Neuronal stem cell (in vitro differentiated cells): ENCODE results near the gene ASCL2.

Experiments used
- DNase-seq: peaks from one replicate; pipeline ENCODE4 v3.0.0-alpha.2; 2013; ENCODE audit warnings: low spot score
- H2AFZ ChIP-seq: one replicate; pipeline ENCODE4 v1.6.1; 2013; ENCODE audit warnings: mild to moderate bottlenecking, low read length, inconsistent platforms
- H2AK5ac ChIP-seq: 2 replicates; pipeline ENCODE4 v1.6.1; 2013; ENCODE audit warnings: low read depth, mild to moderate bottlenecking, inconsistent platforms, low read length, moderate library complexity, mixed read lengths
- H2BK120ac ChIP-seq: 2 replicates; pipeline ENCODE4 v1.6.1; 2013; ENCODE audit warnings: low read depth, mild to moderate bottlenecking, inconsistent platforms, low read length, moderate library complexity, mixed read lengths
- H2BK12ac ChIP-seq: one replicate; pipeline ENCODE4 v1.6.1; 2013; ENCODE audit warnings: low read length, inconsistent platforms
- H2BK15ac ChIP-seq: 2 replicates; pipeline ENCODE4 v1.6.1; 2013; ENCODE audit warnings: mild to moderate bottlenecking, low read length, inconsistent platforms, mixed read lengths
- H2BK5ac ChIP-seq: one replicate; pipeline ENCODE4 v1.6.1; 2013; ENCODE audit warnings: inconsistent platforms, mild to moderate bottlenecking, low read length, moderate library complexity
- H3K14ac ChIP-seq: one replicate; pipeline ENCODE4 v1.6.1; 2013; ENCODE audit warnings: low read length, inconsistent platforms
- H3K18ac ChIP-seq: 2 replicates; pipeline ENCODE4 v1.6.1; 2013; ENCODE audit warnings: low read length, inconsistent platforms
- H3K23ac ChIP-seq: 2 replicates; pipeline ENCODE4 v1.6.1; 2013; ENCODE audit warnings: low read depth, mild to moderate bottlenecking, mixed read lengths, low read length, inconsistent platforms; ENCODE audit not compliant: poor library complexity
- H3K27ac ChIP-seq: replicated peaks from 3 replicates; pipeline ENCODE4 v1.5.1; 2013; ENCODE audit warnings: low read length, inconsistent platforms
- H3K27me3 ChIP-seq, 3 experiments: 2 replicates each; pipeline ENCODE4 v1.6.1; 2013; ENCODE audit warnings: low read length in 3 of 3, mild to moderate bottlenecking in 2 of 3, inconsistent platforms in 1 of 3, low read depth in 1 of 3, mixed read lengths in 1 of 3, moderate library complexity in 1 of 3; ENCODE audit not compliant: control insufficient read depth in 3 of 3, insufficient read depth in 3 of 3
- H3K36me3 ChIP-seq, 2 donors: replicated peaks in 1 of 2; 2 replicates each; pipeline ENCODE4 v1.6.1; 2013; ENCODE audit warnings: low read length in 2 of 2; ENCODE audit not compliant: control insufficient read depth in 2 of 2, insufficient read depth in 2 of 2
- H3K4ac ChIP-seq: 2 replicates; pipeline ENCODE4 v1.6.1; 2013; ENCODE audit warnings: inconsistent platforms, mild to moderate bottlenecking, low read length, moderate library complexity
- H3K4me1 ChIP-seq, 2 donors: 1 replicate in 1 of 2; 2 replicates in 1 of 2; pipeline ENCODE4 v1.6.1; 2013; ENCODE audit warnings: low read length in 2 of 2, low read depth in 1 of 2; ENCODE audit not compliant: control insufficient read depth in 2 of 2, insufficient read depth in 1 of 2
- H3K4me2 ChIP-seq: one replicate; pipeline ENCODE4 v1.6.1; 2013; ENCODE audit warnings: mild to moderate bottlenecking, low read length, inconsistent platforms; ENCODE audit not compliant: insufficient read depth, poor library complexity, severe bottlenecking
- H3K4me3 ChIP-seq, 2 donors: 2 replicates each; pipeline ENCODE4 v1.5.1; 2013; ENCODE audit warnings: low read length in 2 of 2, mild to moderate bottlenecking in 2 of 2, inconsistent platforms in 1 of 2, moderate library complexity in 1 of 2
- H3K79me1 ChIP-seq: one replicate; pipeline ENCODE4 v1.6.1; 2013; ENCODE audit warnings: low read depth, mild to moderate bottlenecking, inconsistent platforms, low read length, moderate library complexity
- H3K9ac ChIP-seq: one replicate; pipeline ENCODE4 v1.6.1; 2013; ENCODE audit warnings: mild to moderate bottlenecking, low read depth, low read length, inconsistent platforms; ENCODE audit not compliant: poor library complexity
- H3K9me3 ChIP-seq, 2 donors: replicated peaks in 1 of 2; 2 replicates each; pipeline versions ENCODE3 to v1.6.1; 2013; ENCODE audit warnings: low read length in 2 of 2, mild to moderate bottlenecking in 2 of 2, inconsistent platforms in 1 of 2, low read depth in 1 of 2, mixed read lengths in 1 of 2, moderate library complexity in 1 of 2; ENCODE audit not compliant: control insufficient read depth in 2 of 2, insufficient read depth in 1 of 2
- H4K8ac ChIP-seq: one replicate; pipeline ENCODE4 v1.6.1; 2013; ENCODE audit warnings: low read depth, mild to moderate bottlenecking, inconsistent platforms, low read length, moderate library complexity
- H4K91ac ChIP-seq: one replicate; pipeline ENCODE4 v1.6.1; 2013; ENCODE audit warnings: low read length, low read depth, mild to moderate bottlenecking, inconsistent platforms; ENCODE audit not compliant: poor library complexity
- WGBS, 2 donors: extraction: QIAGEN DNeasy Blood & Tissue Kit; methylation state at CpG; one replicate each; pipeline ENCODE4 v1.1.7; 2013; ENCODE audit warnings: missing lambda C conversion rate in 2 of 2, mixed read lengths in 1 of 2; ENCODE audit not compliant: insufficient read length in 2 of 2, insufficient replicate concordance in 1 of 2; ENCODE audit errors: extremely low coverage in 2 of 2; 5-methylcytosine and 5-hydroxymethylcytosine counted together

ASCL2 gene

GRCh38 chr11:2269601-2270321 lies 627 bp downstream of the ASCL2 start:
- H3K27me3 ChIP-seq = peaks cover 43 to 94% (median 79%) of the 10 kb centered on the region in 3 experiments
- H2BK12ac ChIP-seq = no peak overlapping the region
- no peak overlapping the region for H3K14ac ChIP-seq
- H2BK15ac ChIP-seq = peak overlapping the region; percentile 82
- H3K18ac ChIP-seq = peak overlapping the region; percentile 79
- H3K23ac ChIP-seq = peak overlapping the region; percentile 90
- H2AFZ ChIP-seq = peak overlapping the region; percentile 49
- H3K27ac ChIP-seq = no peak overlapping the region
- H3K36me3 ChIP-seq = no peaks in the 10 kb centered on the region
- DNase-seq = no peak
- no peak overlapping the region for H3K4ac ChIP-seq
- no peak overlapping the region for H2BK120ac ChIP-seq
- no CpG with 5 or more reads among the region's 104 CpGs for WGBS, 2 donors
- H3K9ac ChIP-seq = no peak overlapping the region
- peaks cover 4% of the 10 kb centered on the region for H3K79me1 ChIP-seq
- no peak overlapping the region for H2AK5ac ChIP-seq
- H3K4me2 ChIP-seq = peak overlapping the region; percentile 48
- no peak overlapping the region for H4K91ac ChIP-seq
- H3K9me3 ChIP-seq = no peaks in the 10 kb centered on the region
- no peak overlapping the region for H2BK5ac ChIP-seq
- H3K4me1 ChIP-seq = peaks cover 0 to 7% of the 10 kb centered on the region in 2 donors
- peak overlapping the region in 1 of 2 donors; percentile 58 for H3K4me3 ChIP-seq
- no peak overlapping the region for H4K8ac ChIP-seq

GRCh38 chr11:2268729-2269600 lies 1.4 kb downstream of the ASCL2 start:
- no peak overlapping the region for H3K4ac ChIP-seq
- no peak for DNase-seq
- H3K36me3 ChIP-seq = no peaks in the 10 kb centered on the region

GRCh38 chr11:2267851-2268728 lies 2.3 kb downstream of the ASCL2 start:
- peak overlapping the region; percentile 96 for H2AK5ac ChIP-seq
- no CpG with 5 or more reads among the region's 26 CpGs for WGBS, 2 donors
- H3K9me3 ChIP-seq = no peaks in the 10 kb centered on the region
- DNase-seq = no peak
- H2BK120ac ChIP-seq = peak overlapping the region; percentile 56
- H2BK5ac ChIP-seq = peak overlapping the region; percentile 85
- no peak overlapping the region for H2AFZ ChIP-seq
- H3K79me1 ChIP-seq = peaks cover 4% of the 10 kb centered on the region
- H2BK15ac ChIP-seq = peak overlapping the region; percentile 45
- H3K4me1 ChIP-seq = peaks cover 0 to 7% of the 10 kb centered on the region in 2 donors
- no peak overlapping the region for H3K9ac ChIP-seq
- peaks cover 43 to 91% (median 68%) of the 10 kb centered on the region in 3 experiments for H3K27me3 ChIP-seq
- H3K4me2 ChIP-seq = no peak overlapping the region
- peak overlapping the region; percentile 50 for H3K14ac ChIP-seq
- no peak overlapping the region for H3K27ac ChIP-seq
- peak overlapping the region; percentile 63 for H2BK12ac ChIP-seq
- peak overlapping the region; percentile 84 for H3K18ac ChIP-seq
- no peak overlapping the region for H3K4me3 ChIP-seq
- H4K91ac ChIP-seq = no peak overlapping the region
- no peaks in the 10 kb centered on the region for H3K36me3 ChIP-seq
- H3K4ac ChIP-seq = no peak overlapping the region
- H3K23ac ChIP-seq = peak overlapping the region; percentile 77
- H4K8ac ChIP-seq = no peak overlapping the region

More at GRCh38 chr11:2268729-2269600, 1.4 kb downstream of the ASCL2 start:
- Histone ChIP-seq H3K23ac (no peak overlapping the region), H3K18ac (peak overlapping the region; percentile 85), H2AK5ac (peak overlapping the region; percentile 24), H2BK15ac (peak overlapping the region; percentile 82), H3K4me2 (peak overlapping the region; percentile 87), H4K8ac (no peak overlapping the region), H3K9me3 (no peaks in the 10 kb centered on the region), H2BK120ac (no peak overlapping the region), H2AFZ (peak overlapping the region; percentile 35), H3K9ac (no peak overlapping the region), H3K4me3 (peak overlapping the region in 1 of 2 donors; percentile 71), H3K14ac (no peak overlapping the region), H3K79me1 (peaks cover 4% of the 10 kb centered on the region), H3K27ac (no peak overlapping the region), H4K91ac (no peak overlapping the region), H2BK5ac (peak overlapping the region; percentile 85), H2BK12ac (no peak overlapping the region), H3K4me1 (peaks cover 0 to 7% of the 10 kb centered on the region in 2 donors), H3K27me3 (peaks cover 43 to 94% (median 77%) of the 10 kb centered on the region in 3 experiments)
- no CpG with 5 or more reads among the region's 89 CpGs for WGBS, 2 donors
